ENCODE measurements around the gene PNKD.

The PNKD gene

GRCh38 chr2:218332920-218333645, 62.8 kb downstream of the PNKD start:
- no peak overlapping the region for H2AFZ ChIP-seq (ENCODE audit: low read length)
- no peaks in the 10 kb centered on the region for H3K79me2 ChIP-seq (ENCODE audit: insufficient read depth, low read length)
- no peak overlapping the region for H3K4me3 ChIP-seq (ENCODE audit: low read length, poor library complexity, severe bottlenecking)
- no peaks in the 10 kb centered on the region for H3F3A ChIP-seq (ENCODE audit: low read depth)
- H3K36me3 ChIP-seq (ENCODE audit: insufficient read depth, low read length), result no peaks in the 10 kb centered on the region
- H3K9ac ChIP-seq (ENCODE audit: low read depth, low read length, poor library complexity, severe bottlenecking), result no peak overlapping the region
- H4K20me1 ChIP-seq (ENCODE audit: insufficient read depth, low read length, poor library complexity, severe bottlenecking), result no peaks in the 10 kb centered on the region
- H3K9me2 ChIP-seq (replicated peaks; ENCODE audit: low read depth, low read length), result no peaks in the 10 kb centered on the region
- TF ChIP-seq EZH2phosphoT487 (IDR thresholded peaks at IDR 0.05; ENCODE audit: borderline replicate concordance) (no peak), CTCF (conservative IDR thresholded peaks at IDR 0.05; ENCODE audit: low read length) (no peak)
- no peaks in the 10 kb centered on the region for H3K9me3 ChIP-seq (ENCODE audit: insufficient read depth, low read depth, low read length)
- no peaks in the 10 kb centered on the region for H3K4me1 ChIP-seq (ENCODE audit: insufficient read depth, low read length, poor library complexity, severe bottlenecking)
- H3K4me2 ChIP-seq (ENCODE audit: low read depth, low read length, poor library complexity, severe bottlenecking), result no peak overlapping the region
- no peaks in the 10 kb centered on the region for H3K27me3 ChIP-seq (ENCODE audit: insufficient read depth, low read length, poor library complexity, severe bottlenecking)

- Histone ChIP-seq H3K4me2 (ENCODE audit: low read depth, low read length, poor library complexity, severe bottlenecking) (no peak overlapping the region), H3K27me3 (ENCODE audit: insufficient read depth, low read length, poor library complexity, severe bottlenecking) (no peaks in the 10 kb centered on the region), H3F3A (ENCODE audit: low read depth) (no peaks in the 10 kb centered on the region), H3K79me2 (ENCODE audit: insufficient read depth, low read length) (no peaks in the 10 kb centered on the region), H3K36me3 (ENCODE audit: insufficient read depth, low read length) (no peaks in the 10 kb centered on the region), H4K20me1 (ENCODE audit: insufficient read depth, low read length, poor library complexity, severe bottlenecking) (no peaks in the 10 kb centered on the region), H3K9me2 (replicated peaks; ENCODE audit: low read depth, low read length) (no peaks in the 10 kb centered on the region), H3K4me3 (ENCODE audit: low read length, poor library complexity, severe bottlenecking) (no peak overlapping the region), H2AFZ (ENCODE audit: low read length) (no peak overlapping the region), H3K4me1 (ENCODE audit: insufficient read depth, low read length, poor library complexity, severe bottlenecking) (no peaks in the 10 kb centered on the region), H3K9ac (ENCODE audit: low read depth, low read length, poor library complexity, severe bottlenecking) (no peak overlapping the region), H3K9me3 (ENCODE audit: insufficient read depth, low read depth, low read length) (no peaks in the 10 kb centered on the region)
- TF ChIP-seq CTCF (conservative IDR thresholded peaks at IDR 0.05; ENCODE audit: low read length) (no peak), EZH2phosphoT487 (IDR thresholded peaks at IDR 0.05; ENCODE audit: borderline replicate concordance) (no peak)
Measured at GRCh38 chr2:218334531-218334930, 64.2 kb downstream of the PNKD start.

- no peak overlapping the region for H3K9ac ChIP-seq (ENCODE audit: low read depth, low read length, poor library complexity, severe bottlenecking)
- H3K27me3 ChIP-seq (ENCODE audit: insufficient read depth, low read length, poor library complexity, severe bottlenecking), result no peaks in the 10 kb centered on the region
- no peaks in the 10 kb centered on the region for H3K9me2 ChIP-seq (replicated peaks; ENCODE audit: low read depth, low read length)
- H3F3A ChIP-seq (ENCODE audit: low read depth), result no peaks in the 10 kb centered on the region
- H3K4me2 ChIP-seq (ENCODE audit: low read depth, low read length, poor library complexity, severe bottlenecking), result no peak overlapping the region
- no peaks in the 10 kb centered on the region for H3K4me1 ChIP-seq (ENCODE audit: insufficient read depth, low read length, poor library complexity, severe bottlenecking)
- TF ChIP-seq CTCF (conservative IDR thresholded peaks at IDR 0.05; ENCODE audit: low read length), result no peak
- no peak for TF ChIP-seq EZH2phosphoT487 (IDR thresholded peaks at IDR 0.05; ENCODE audit: borderline replicate concordance)
- no peaks in the 10 kb centered on the region for H3K9me3 ChIP-seq (ENCODE audit: insufficient read depth, low read depth, low read length)
- H3K36me3 ChIP-seq (ENCODE audit: insufficient read depth, low read length), result no peaks in the 10 kb centered on the region
- H2AFZ ChIP-seq (ENCODE audit: low read length), result no peak overlapping the region
- no peak overlapping the region for H3K4me3 ChIP-seq (ENCODE audit: low read length, poor library complexity, severe bottlenecking)
- H4K20me1 ChIP-seq (ENCODE audit: insufficient read depth, low read length, poor library complexity, severe bottlenecking), result no peaks in the 10 kb centered on the region
- no peaks in the 10 kb centered on the region for H3K79me2 ChIP-seq (ENCODE audit: insufficient read depth, low read length)
Measured at GRCh38 chr2:218340656-218341055, 70.3 kb downstream of the PNKD start.
